ENCODE results near the gene ALLC. TPM values are rescaled to one million over a fixed set of nuclear protein-coding genes. Genes with fewer than 3 reads are reported as not detected.

Gene ALLC
- total RNA-seq, 6 experiments from 2014 or later = not detected

- no peak for TF ChIP-seq CTCF (IDR thresholded peaks at IDR 0.05)
- Mint-ChIP-seq H3K27me3 (ENCODE audit: insufficient read depth) (peaks cover 17% of the 10 kb centered on the region; the same call in 1 of the 2 replicates), H3K9me3 (no peaks in the 10 kb centered on the region), H3K4me3 (no peak overlapping the region), H3K36me3 (ENCODE audit: low read depth) (no peaks in the 10 kb centered on the region), H3K27ac (no peak overlapping the region), H3K4me1 (ENCODE audit: low read depth) (peaks cover 11% of the 10 kb centered on the region; the same call in 1 of the 2 replicates)
- DNase-seq = no peak
Measured at GRCh38 chr2:3625186-3625585, 32.8 kb upstream of the ALLC start.

GRCh38 chr2:3626118-3626811 lies 31.7 kb upstream of the ALLC start:
- TF ChIP-seq CTCF (IDR thresholded peaks at IDR 0.05) = no peak
- Mint-ChIP-seq H3K4me3 (no peak overlapping the region), H3K4me1 (ENCODE audit: low read depth) (peaks cover 5% of the 10 kb centered on the region; the same call in 1 of the 2 replicates), H3K36me3 (ENCODE audit: low read depth) (no peaks in the 10 kb centered on the region), H3K27me3 (ENCODE audit: insufficient read depth) (peaks cover 13% of the 10 kb centered on the region; the same call in 1 of the 2 replicates), H3K27ac (no peak overlapping the region), H3K9me3 (no peaks in the 10 kb centered on the region)
- no peak for DNase-seq

GRCh38 chr2:3626812-3627499 lies 31.0 kb upstream of the ALLC start:
- no peak overlapping the region for H3K4me3 Mint-ChIP-seq
- peak; percentile 30; the same call in 1 of the 2 replicates for TF ChIP-seq CTCF (IDR thresholded peaks at IDR 0.05)
- H3K27ac Mint-ChIP-seq = no peak overlapping the region
- H3K36me3 Mint-ChIP-seq (ENCODE audit: low read depth) = no peaks in the 10 kb centered on the region
- no peak for DNase-seq
- peaks cover 13% of the 10 kb centered on the region; the same call in 1 of the 2 replicates for H3K27me3 Mint-ChIP-seq (ENCODE audit: insufficient read depth)
- peaks cover 5% of the 10 kb centered on the region; the same call in 1 of the 2 replicates for H3K4me1 Mint-ChIP-seq (ENCODE audit: low read depth)
- no peaks in the 10 kb centered on the region for H3K9me3 Mint-ChIP-seq

GRCh38 chr2:3627500-3628100 lies 30.4 kb upstream of the ALLC start:
- no peaks in the 10 kb centered on the region for H3K36me3 Mint-ChIP-seq (ENCODE audit: low read depth)
- peaks cover 17% of the 10 kb centered on the region; the same call in 1 of the 2 replicates for H3K27me3 Mint-ChIP-seq (ENCODE audit: insufficient read depth)
- no peak for DNase-seq
- H3K27ac Mint-ChIP-seq = no peak overlapping the region
- H3K4me1 Mint-ChIP-seq (ENCODE audit: low read depth) = peaks cover 5% of the 10 kb centered on the region; the same call in 1 of the 2 replicates
- no peak for TF ChIP-seq CTCF (IDR thresholded peaks at IDR 0.05)
- H3K9me3 Mint-ChIP-seq = no peaks in the 10 kb centered on the region
- no peak overlapping the region for H3K4me3 Mint-ChIP-seq

GRCh38 chr2:3628241-3628679 lies 29.7 kb upstream of the ALLC start:
- Mint-ChIP-seq H3K27me3 (ENCODE audit: insufficient read depth) (peaks cover 19% of the 10 kb centered on the region; the same call in 1 of the 2 replicates), H3K4me3 (no peak overlapping the region), H3K4me1 (ENCODE audit: low read depth) (peaks cover 5% of the 10 kb centered on the region; the same call in 1 of the 2 replicates), H3K9me3 (no peaks in the 10 kb centered on the region), H3K36me3 (ENCODE audit: low read depth) (no peaks in the 10 kb centered on the region), H3K27ac (no peak overlapping the region)
- no peak for DNase-seq
- no peak for TF ChIP-seq CTCF (IDR thresholded peaks at IDR 0.05)

Measured in HFFc6 (cell line).